HepG2 (cell line): ENCODE measurements around the gene SSTR5. TPM values are rescaled to one million over a fixed set of nuclear protein-coding genes. Genes with fewer than 3 reads are reported as not detected.

Experiments used
- ATAC-seq: fragments of 200-7000 bp; cut with Tn5 transposase; 3 replicates; pipeline ENCODE4 v1.9.1; 2020; ENCODE audit warnings: mild to moderate bottlenecking, moderate library complexity
- BruUV-seq: library from RNA; stranded (reverse); fragments of 400-500 nt; replicated peaks from 2 replicates; lab custom pipeline; 2021; lab: Mats Ljungman, UMichigan
- CTCF ChIA-PET: fragments of 300-600 bp; formaldehyde crosslinking; extraction: SDS; loops from one replicate; lab custom pipeline; 2021; ENCODE audit warnings: low total read pairs, inconsistent platforms, low intra/inter-chr PET ratio; lab: Yijun Ruan, JAX
- POLR2A ChIA-PET: fragments of 350-600 bp; sonication (Branson Sonifier 250); formaldehyde crosslinking; loops from one replicate; lab custom pipeline; 2020; ENCODE audit warnings: antibody characterized with exemption, inconsistent platforms; lab: Yijun Ruan, JAX
- DNase-seq: peaks from one replicate; pipeline ENCODE4 v3.0.0-alpha.2; 2015; ENCODE audit warnings: low spot score
- FAIRE-seq: peaks from 3 replicates; lab custom pipeline; 2011; peaks lifted over from hg19 to GRCh38; lab: Jason Lieb, UNC
- H2AFZ ChIP-seq: one replicate; pipeline ENCODE4 v1.6.1; 2011; ENCODE audit warnings: low read length, inconsistent platforms
- H3K27ac ChIP-seq: fragments of 300-600 bp; 3 replicates; pipeline ENCODE4 v1.8.0; 2011; ENCODE audit warnings: mixed run types, mild to moderate bottlenecking, mixed read lengths, low read length, inconsistent platforms; ENCODE audit not compliant: insufficient read depth; ENCODE audit errors: extremely low read length
- H3K27me3 ChIP-seq, 2 experiments: fragments of 200-600 bp in 1 of 2; 2 replicates in 1 of 2; 3 replicates in 1 of 2; pipeline versions ENCODE4 v1.6.0 to v1.8.0; 2011; ENCODE audit warnings: low read length in 2 of 2, mild to moderate bottlenecking in 2 of 2, moderate library complexity in 2 of 2, inconsistent platforms in 1 of 2; ENCODE audit not compliant: insufficient read depth in 2 of 2, control insufficient read depth in 1 of 2
- H3K36me3 ChIP-seq, 2 experiments: fragments of 200-600 bp in 1 of 2; replicated peaks in 1 of 2; 2 replicates in 1 of 2; 3 replicates in 1 of 2; pipeline versions ENCODE4 v1.5.1 to v1.8.0; 2011; ENCODE audit warnings: low read length in 2 of 2, inconsistent platforms in 1 of 2; ENCODE audit not compliant: insufficient read depth in 2 of 2, control insufficient read depth in 1 of 2
- H3K4me1 ChIP-seq: 2 replicates; pipeline ENCODE4 v1.5.1; 2012; ENCODE audit warnings: low read length, inconsistent platforms; ENCODE audit not compliant: insufficient read depth
- H3K4me2 ChIP-seq: 2 replicates; pipeline ENCODE4 v1.6.0; 2011; ENCODE audit warnings: low read depth, low read length, inconsistent platforms
- H3K4me3 ChIP-seq, 3 experiments: fragments of 200-600 bp in 1 of 3; sonication (generic), shearing (Covaris generic) in 1 of 3; replicated peaks in 1 of 3; 2 replicates each; pipeline ENCODE4 v1.5.1; 2011 to 2016; ENCODE audit warnings: low read length in 3 of 3, inconsistent platforms in 2 of 3, low read depth in 2 of 3, mild to moderate bottlenecking in 2 of 3, control low read depth in 1 of 3, mixed read lengths in 1 of 3; ENCODE audit not compliant: insufficient read depth in 1 of 3
- H3K79me2 ChIP-seq: one replicate; pipeline ENCODE4 v1.6.1; 2011; ENCODE audit warnings: low read length, inconsistent platforms; ENCODE audit not compliant: insufficient read depth
- H3K9ac ChIP-seq: 2 replicates; pipeline ENCODE4 v1.6.0; 2011; ENCODE audit warnings: mild to moderate bottlenecking, low read depth, low read length, inconsistent platforms; ENCODE audit not compliant: insufficient read depth
- H3K9me3 ChIP-seq: 2 replicates; pipeline ENCODE4 v1.5.1; 2012; ENCODE audit warnings: mild to moderate bottlenecking, low read length
- H4K20me1 ChIP-seq: 2 replicates; pipeline ENCODE4 v1.6.0; 2011; ENCODE audit warnings: inconsistent platforms, mild to moderate bottlenecking, low read length, moderate library complexity; ENCODE audit not compliant: insufficient read depth
- AKNA ChIP-seq: sonication (generic); formaldehyde crosslinking; IDR thresholded peaks from 2 replicates; pipeline ENCODE4 v1.4.0; 2020; ENCODE audit warnings: missing genetic modification reagents, borderline replicate concordance
- ATF3 ChIP-seq: sonication (generic); formaldehyde crosslinking; IDR thresholded peaks from 2 replicates; pipeline ENCODE4 v1.4.0; 2020; ENCODE audit warnings: missing genetic modification reagents
- CBX5 ChIP-seq: sonication (generic); formaldehyde crosslinking; IDR thresholded peaks from 2 replicates; pipeline ENCODE4 v1.4.0; 2020; ENCODE audit warnings: missing genetic modification reagents, borderline replicate concordance
- DR1 ChIP-seq: sonication (generic); formaldehyde crosslinking; IDR thresholded peaks from 2 replicates; pipeline ENCODE4 v1.8.0; 2021; ENCODE audit warnings: mild to moderate bottlenecking, missing genetic modification reagents, inconsistent platforms
- GABPA ChIP-seq, 2 experiments: IDR thresholded peaks; 2 replicates each; pipeline ENCODE4 v1.6.1; 2011 to 2016; ENCODE audit warnings: low read depth in 2 of 2, low read length in 1 of 2, missing biosample characterization in 1 of 2, missing genetic modification characterization in 1 of 2
- KDM6A ChIP-seq: IDR thresholded peaks from 2 replicates; pipeline ENCODE4 v1.6.1; 2016; ENCODE audit warnings: low read depth
- MZF1 ChIP-seq: sonication (generic); formaldehyde crosslinking; IDR thresholded peaks from 2 replicates; pipeline ENCODE4 v1.8.1; 2023; ENCODE audit warnings: mild to moderate bottlenecking, missing genetic modification reagents, borderline replicate concordance
- PHF8 ChIP-seq: sonication (generic); formaldehyde crosslinking; IDR thresholded peaks from 2 replicates; pipeline ENCODE4 v1.5.0; 2020; ENCODE audit warnings: missing genetic modification reagents
- PLSCR1 ChIP-seq: sonication (generic); formaldehyde crosslinking; IDR thresholded peaks from 2 replicates; pipeline ENCODE4 v1.5.0; 2020; ENCODE audit warnings: missing genetic modification reagents, mild to moderate bottlenecking, borderline replicate concordance
- POLR2G ChIP-seq: fragments of 200-400 bp; formaldehyde crosslinking; IDR thresholded peaks from 2 replicates; pipeline ENCODE4 v1.6.1; 2018; ENCODE audit warnings: mild to moderate bottlenecking, low read depth, low read length, moderate library complexity
- REPIN1 ChIP-seq: sonication (generic); formaldehyde crosslinking; IDR thresholded peaks from 2 replicates; pipeline ENCODE4 v1.8.0; 2022; ENCODE audit warnings: missing genetic modification reagents, low read depth, mild to moderate bottlenecking, borderline replicate concordance
- SNAPC5 ChIP-seq: sonication (generic); formaldehyde crosslinking; IDR thresholded peaks from 2 replicates; pipeline ENCODE4 v1.8.1; 2023; ENCODE audit warnings: mild to moderate bottlenecking, missing genetic modification reagents, borderline replicate concordance
- ZMYM3 ChIP-seq: sonication (generic); formaldehyde crosslinking; IDR thresholded peaks from 2 replicates; pipeline ENCODE4 v1.5.1; 2020; ENCODE audit warnings: mild to moderate bottlenecking, missing genetic modification reagents
- ZNF24 ChIP-seq: fragments of 450-650 bp; IDR thresholded peaks from 2 replicates; pipeline ENCODE4 v1.6.1; 2017; ENCODE audit warnings: antibody characterized with exemption, mild to moderate bottlenecking
- ZNF296 ChIP-seq: sonication (generic); formaldehyde crosslinking; conservative IDR thresholded peaks from 2 replicates; pipeline ENCODE4 v1.5.0; 2020; ENCODE audit warnings: mild to moderate bottlenecking, missing genetic modification reagents
- ZNF367 ChIP-seq: sonication (generic); formaldehyde crosslinking; IDR thresholded peaks from 2 replicates; pipeline ENCODE4 v1.4.0; 2020; ENCODE audit warnings: missing genetic modification reagents, borderline replicate concordance
- WGBS: methylation state at CpG from one replicate; pipeline ENCODE4 v1.1.6; 2017; ENCODE audit warnings: low lambda C conversion rate; 5-methylcytosine and 5-hydroxymethylcytosine counted together
- in situ Hi-C: cut with HindIII; loops from 2 replicates; pipeline ENCODE4 v1.10.0; 2017; ENCODE audit warnings: low pct_unique_long_range_greater_than_20kb; ENCODE audit not compliant: extremely low pct_ligation_motif_present
- intact Hi-C: fragments of 100-400 bp; cut with micrococcal nuclease; formaldehyde crosslinking; loops from one replicate; pipeline ENCODE4 v1.10.0; 2022; ENCODE audit not compliant: unreplicated experiment
- polyA plus RNA-seq, 8 experiments: library from polyadenylated mRNA; depleted of rRNA in 3 of 8; stranded (reverse) in 7 of 8; unstranded in 1 of 8; fragments of >200 nt; fragmentation: Illumina TruSeq in 4 of 8; extraction: Trizol in 4 of 8; gene quantifications; 2 replicates each; pipeline versions ENCODE4 v1.2.1 to v1.2.3, GENCODE V29; 2011 to 2016; ENCODE audit warnings: low read depth in 4 of 8, missing spikeins in 1 of 8, mixed read lengths in 1 of 8; ENCODE audit not compliant: insufficient read depth in 1 of 8
- total RNA-seq, 5 experiments: library from RNA; depleted of rRNA; stranded (reverse); fragments of >200 nt; fragmentation: Illumina TruSeq; extraction: Trizol; gene quantifications; 2 replicates each; pipeline ENCODE4 v1.2.3, GENCODE V29; 2016; ENCODE audit warnings: low read depth in 1 of 5

Gene SSTR5
- total and polyA plus RNA-seq, 2 of the 13 experiments (the other 11 are each of a cell fraction or from before 2014, with no cell fraction given) = 0.20 to 0.49 TPM

DNA sequence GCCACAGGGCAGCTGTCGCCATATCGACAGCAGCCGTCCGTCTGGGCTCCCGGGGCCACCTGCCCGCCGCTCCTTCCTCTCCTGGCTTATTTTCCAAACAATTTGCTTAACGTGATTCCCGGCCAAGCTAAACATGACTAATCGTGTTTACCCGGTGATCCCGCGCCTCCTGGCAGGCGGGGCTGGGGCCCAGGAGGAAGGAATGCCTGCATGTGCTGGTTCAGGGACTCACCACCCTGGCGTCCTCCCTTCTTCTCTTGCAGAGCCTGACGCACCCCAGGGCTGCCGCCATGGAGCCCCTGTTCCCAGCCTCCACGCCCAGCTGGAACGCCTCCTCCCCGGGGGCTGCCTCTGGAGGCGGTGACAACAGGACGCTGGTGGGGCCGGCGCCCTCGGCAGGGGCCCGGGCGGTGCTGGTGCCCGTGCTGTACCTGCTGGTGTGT lies 6.1 kb downstream of the SSTR5 start:
- peak; percentile 76 for FAIRE-seq
- peak; percentile 91 for DNase-seq
- Histone ChIP-seq H3K4me3 (peak overlapping the region in 2 of 3 experiments; percentile 39 to 66; a peak in 3 of 6 replicates), H4K20me1 (no peaks in the 10 kb centered on the region), H3K27me3 (peaks cover 1 to 30% of the 10 kb centered on the region in 2 experiments; a peak in 3 of 5 replicates), H3K36me3 (no peaks in the 10 kb centered on the region), H3K27ac (peak overlapping the region; percentile 55), H3K4me1 (peaks cover 73% of the 10 kb centered on the region), H2AFZ (no peak overlapping the region), H3K79me2 (no peaks in the 10 kb centered on the region), H3K9me3 (no peaks in the 10 kb centered on the region), H3K4me2 (peak overlapping the region; percentile 68), H3K9ac (peak overlapping the region; percentile 31; the same call in 1 of the 2 replicates)
- ChIA-PET POLR2A (interaction anchor here (1.0 kb wide), 1 partner anchor 15 kb away, joined by 4 read pairs; no protein-coding TSS in a partner anchor), CTCF (no interaction called here)
- peak; percentile 52 for ATAC-seq
- 8% methylated on average over 6 of the region's 28 CpGs for WGBS
- BruUV-seq = no TSS peak
- intact Hi-C loops (no loop called here), in situ Hi-C loops (no loop called here)
- 0 out of 2 replicates have a peak, but pooled peaks have one; percentile 36 for TF ChIP-seq ZNF367 (CRISPR knock-in tag)
- no peak; the same call in 1 of the 2 replicates for TF ChIP-seq PLSCR1 (CRISPR knock-in tag)
- no peak; the same call in 1 of the 2 replicates for TF ChIP-seq REPIN1 (CRISPR knock-in tag)
- peak; percentile 83; the same call in 1 of the 2 replicates for TF ChIP-seq MZF1
- 0 out of 2 replicates have a peak, but pooled peaks have one; percentile 58 for TF ChIP-seq AKNA (CRISPR knock-in tag)
- no peak for TF ChIP-seq SNAPC5 (CRISPR knock-in tag)
- no peak for TF ChIP-seq DR1
- TF ChIP-seq ZMYM3 (CRISPR knock-in tag) = peak; percentile 50; the same call in 1 of the 2 replicates
- no peak for TF ChIP-seq GABPA (IDR thresholded peaks at IDR 0.05; ENCODE audit: low read depth, low read length)
- peak; percentile 62 for TF ChIP-seq GABPA (CRISPR knock-in tag; IDR thresholded peaks at IDR 0.05; ENCODE audit: low read depth)
- TF ChIP-seq POLR2G = no peak
- TF ChIP-seq ZNF296 (CRISPR knock-in tag) = no peak
- peak; percentile 88 for TF ChIP-seq CBX5 (CRISPR knock-in tag)
- peak; percentile 63; the same call in 1 of the 2 replicates for TF ChIP-seq KDM6A (CRISPR knock-in tag)
- TF ChIP-seq ZNF24 = no peak
- TF ChIP-seq PHF8 = peak; percentile 44; the same call in 1 of the 2 replicates
- TF ChIP-seq ATF3 = peak; percentile 86
